HCT116 (cell line): Measurements from ENCODE around the gene PPIL4. TPM values are rescaled to one million over a fixed set of nuclear protein-coding genes. Genes with fewer than 3 reads are reported as not detected.

Experiments used
- ATAC-seq: fragments of 200-7000 bp; cut with Tn5 transposase; 2 replicates; pipeline ENCODE4 v1.9.1; 2020; ENCODE audit warnings: mild to moderate bottlenecking, moderate library complexity
- BruUV-seq: library from RNA; stranded (reverse); fragments of 400-500 nt; replicated peaks from 2 replicates; lab custom pipeline; 2021; lab: Mats Ljungman, UMichigan
- CTCF ChIA-PET: fragments of 300-600 bp; sonication (Branson Sonifier 250); formaldehyde crosslinking; loops from one replicate; lab custom pipeline; 2021; ENCODE audit warnings: antibody characterized with exemption; lab: Charles Lee
- POLR2A ChIA-PET: fragments of 300-600, 350-600 bp; sonication (Branson Sonifier 250); formaldehyde crosslinking; loops from one replicate; lab custom pipeline; 2021; ENCODE audit warnings: antibody characterized with exemption; lab: Charles Lee
- RAD21 ChIA-PET, 2 experiments: fragments of 300-600 bp; sonication (Branson Sonifier 250); formaldehyde crosslinking; loops; one replicate each; lab custom pipeline; 2023; ENCODE audit warnings: low total read pairs in 2 of 2; ENCODE audit not compliant: uncharacterized antibody in 2 of 2, unreplicated experiment in 2 of 2, low non-redundant PET in 1 of 2; lab: Charles Lee
- DNase-seq: peaks from one replicate; pipeline ENCODE4 v3.0.0-alpha.2; 2010; ENCODE audit warnings: low read depth, low spot score
- H2AFZ ChIP-seq: fragments of 200-600 bp; shearing (Covaris generic), sonication (generic); 2 replicates; pipeline ENCODE4 v1.6.1; 2017; ENCODE audit warnings: low read depth, mixed run types, mixed read lengths, antibody characterized with exemption, low read length; ENCODE audit not compliant: poor library complexity, severe bottlenecking
- H3K27ac ChIP-seq: 2 replicates; pipeline ENCODE4 v1.5.1; 2012; ENCODE audit warnings: low read depth, low read length
- H3K27me3 ChIP-seq: fragments of 200-600 bp; sonication (generic); 2 replicates; pipeline ENCODE4 v1.6.1; 2016; ENCODE audit warnings: mixed run types, low read length, mixed read lengths; ENCODE audit not compliant: insufficient read depth
- H3K36me3 ChIP-seq, 2 experiments: fragments of 200-500 bp in 1 of 2; fragments of 200-600 bp in 1 of 2; sonication (Bioruptor generic) in 1 of 2; sonication (generic) in 1 of 2; 2 replicates each; pipeline versions ENCODE4 v1.5.1 to v1.6.1; 2014 to 2016; ENCODE audit warnings: low read length in 2 of 2, inconsistent platforms in 1 of 2, mixed read lengths in 1 of 2, mixed run types in 1 of 2; ENCODE audit not compliant: insufficient read depth in 2 of 2, control insufficient read depth in 1 of 2
- H3K4me1 ChIP-seq, 2 experiments: fragments of 200-600 bp in 1 of 2; sonication (generic) in 1 of 2; 2 replicates each; pipeline versions ENCODE4 v1.5.1 to v1.6.1; 2012 to 2017; ENCODE audit warnings: low read length in 2 of 2, inconsistent platforms in 1 of 2, mild to moderate bottlenecking in 1 of 2, mixed read lengths in 1 of 2, mixed run types in 1 of 2, moderate library complexity in 1 of 2; ENCODE audit not compliant: insufficient read depth in 2 of 2, control insufficient read depth in 1 of 2
- H3K4me2 ChIP-seq: fragments of 200-600 bp; sonication (generic); 2 replicates; pipeline ENCODE4 v1.6.1; 2017; ENCODE audit warnings: mixed run types, low read length, mixed read lengths
- H3K4me3 ChIP-seq, 2 experiments: fragments of 200-600 bp in 1 of 2; sonication (generic) in 1 of 2; replicated peaks in 1 of 2; 2 replicates each; pipeline ENCODE4 v1.5.1; 2011 to 2016; ENCODE audit warnings: low read length in 2 of 2, control low read depth in 1 of 2, low read depth in 1 of 2, mild to moderate bottlenecking in 1 of 2, mixed read lengths in 1 of 2, mixed run types in 1 of 2
- H3K79me2 ChIP-seq: fragments of 200-600 bp; sonication (generic); 2 replicates; pipeline ENCODE4 v1.6.1; 2017; ENCODE audit warnings: mild to moderate bottlenecking, mixed run types, low read length, moderate library complexity, mixed read lengths; ENCODE audit not compliant: insufficient read depth
- H3K9ac ChIP-seq: fragments of 200-600 bp; sonication (generic); 2 replicates; pipeline ENCODE4 v1.6.1; 2016; ENCODE audit warnings: low read length, mixed read lengths
- H3K9me2 ChIP-seq: fragments of 200-600 bp; sonication (generic), shearing (Covaris generic); 2 replicates; pipeline ENCODE4 v1.6.1; 2017; ENCODE audit warnings: mixed run types, mild to moderate bottlenecking, moderate library complexity; ENCODE audit not compliant: insufficient read depth
- H3K9me3 ChIP-seq, 2 experiments: fragments of 200-500 bp in 1 of 2; fragments of 200-600 bp in 1 of 2; sonication (Bioruptor generic) in 1 of 2; sonication (generic) in 1 of 2; 2 replicates each; pipeline ENCODE4 v1.6.1; 2014 to 2017; ENCODE audit warnings: low read length in 2 of 2, mixed read lengths in 2 of 2, inconsistent platforms in 1 of 2, low read depth in 1 of 2, mild to moderate bottlenecking in 1 of 2, mixed run types in 1 of 2, moderate library complexity in 1 of 2; ENCODE audit not compliant: control insufficient read depth in 1 of 2, insufficient read depth in 1 of 2
- H4K20me1 ChIP-seq: fragments of 200-600 bp; sonication (generic), shearing (Covaris generic); 2 replicates; pipeline ENCODE4 v1.6.1; 2017; ENCODE audit warnings: mixed run types, mild to moderate bottlenecking, moderate library complexity; ENCODE audit not compliant: insufficient read depth
- CBX3 ChIP-seq: IDR thresholded peaks from 2 replicates; pipeline ENCODE4 v1.6.1; 2012; ENCODE audit warnings: low read depth
- CTCF ChIP-seq, 3 experiments: fragments of 200-600 bp in 1 of 3; sonication (generic) in 1 of 3; IDR thresholded peaks in 2 of 3; conservative IDR thresholded peaks in 1 of 3; 2 replicates each; pipeline ENCODE4 v1.5.1; 2012 to 2017; ENCODE audit warnings: low read depth in 2 of 3, low read length in 2 of 3, antibody characterized with exemption in 1 of 3, borderline replicate concordance in 1 of 3, control low read depth in 1 of 3, mild to moderate bottlenecking in 1 of 3, mixed read lengths in 1 of 3, mixed run types in 1 of 3, moderate library complexity in 1 of 3; ENCODE audit not compliant: insufficient read depth in 1 of 3
- FOSL1 ChIP-seq: IDR thresholded peaks from 2 replicates; pipeline ENCODE4 v1.6.1; 2012; ENCODE audit warnings: low read depth
- JUND ChIP-seq: IDR thresholded peaks from 2 replicates; pipeline ENCODE4 v1.6.1; 2012
- POLR2A ChIP-seq: IDR thresholded peaks from 2 replicates; pipeline ENCODE4 v1.7.0; 2011; ENCODE audit warnings: borderline replicate concordance; ENCODE audit not compliant: insufficient read depth, insufficient read length; ENCODE audit errors: extremely low read depth
- POLR2AphosphoS5 ChIP-seq: IDR thresholded peaks from 2 replicates; pipeline ENCODE4 v1.6.1; 2011; ENCODE audit warnings: mild to moderate bottlenecking, low read depth, low read length, moderate library complexity
- SRF ChIP-seq: IDR thresholded peaks from 2 replicates; pipeline ENCODE4 v1.6.1; 2012; ENCODE audit warnings: low read depth
- intact Hi-C: fragments of 100-400 bp; cut with micrococcal nuclease; formaldehyde crosslinking; loops from 2 replicates; pipeline ENCODE4 v1.10.0; 2022
- total RNA-seq: library from RNA; stranded (reverse); gene quantifications from one replicate; pipeline ENCODE4 v1.2.1, GENCODE V29; 2021; ENCODE audit not compliant: unreplicated experiment
- TF ChIP-seq, protein P1 (sequence below): IDR thresholded peaks from 2 replicates; pipeline ENCODE4 v1.6.1; 2012
- TF ChIP-seq, protein P2 (sequence below): IDR thresholded peaks from 2 replicates; pipeline ENCODE4 v1.6.1; 2012
- TF ChIP-seq, protein P3 (sequence below): IDR thresholded peaks from 2 replicates; pipeline ENCODE4 v1.6.1; 2012; ENCODE audit warnings: low read depth

The PPIL4 gene
- total RNA-seq, 1 experiment from 2014 or later = 31.0 TPM

GRCh38 chr6:149586149-149586548 is 40.3 kb upstream of the PPIL4 start:
- Histone ChIP-seq H2AFZ (no peak overlapping the region), H3K9me2 (no peaks in the 10 kb centered on the region), H3K27ac (no peak overlapping the region), H3K4me2 (no peak overlapping the region), H3K36me3 (peaks cover 3 to 18% of the 10 kb centered on the region in 2 experiments; a peak in 3 of 4 replicates), H3K79me2 (no peaks in the 10 kb centered on the region), H3K4me1 (no peaks in the 10 kb centered on the region), H3K9me3 (no peaks in the 10 kb centered on the region), H3K27me3 (no peaks in the 10 kb centered on the region), H4K20me1 (no peaks in the 10 kb centered on the region), H3K4me3 (no peak overlapping the region), H3K9ac (no peak overlapping the region)
- intact Hi-C loops = no loop called here
- DNase-seq = no peak
- RAD21 ChIA-PET = no interaction called here
- POLR2A ChIA-PET = no interaction called here
- BruUV-seq = no TSS peak
- ATAC-seq = no peak
- no peak for TF ChIP-seq POLR2A
- TF ChIP-seq CTCF (IDR thresholded peaks at IDR 0.05 in 2 of 3, conservative IDR thresholded peaks at IDR 0.05 in 1 of 3; ENCODE audit: borderline replicate concordance in 1 of 3, insufficient read depth in 1 of 3, low read depth in 2 of 3, low read length in 2 of 3) = no peak
- TF ChIP-seq POLR2AphosphoS5 = no peak
- no peak for TF ChIP-seq SRF
- TF ChIP-seq, protein P1, sequence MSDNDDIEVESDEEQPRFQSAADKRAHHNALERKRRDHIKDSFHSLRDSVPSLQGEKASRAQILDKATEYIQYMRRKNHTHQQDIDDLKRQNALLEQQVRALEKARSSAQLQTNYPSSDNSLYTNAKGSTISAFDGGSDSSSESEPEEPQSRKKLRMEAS = no peak
- TF ChIP-seq, protein P2, sequence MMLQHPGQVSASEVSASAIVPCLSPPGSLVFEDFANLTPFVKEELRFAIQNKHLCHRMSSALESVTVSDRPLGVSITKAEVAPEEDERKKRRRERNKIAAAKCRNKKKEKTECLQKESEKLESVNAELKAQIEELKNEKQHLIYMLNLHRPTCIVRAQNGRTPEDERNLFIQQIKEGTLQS = no peak
- TF ChIP-seq, protein P3, sequence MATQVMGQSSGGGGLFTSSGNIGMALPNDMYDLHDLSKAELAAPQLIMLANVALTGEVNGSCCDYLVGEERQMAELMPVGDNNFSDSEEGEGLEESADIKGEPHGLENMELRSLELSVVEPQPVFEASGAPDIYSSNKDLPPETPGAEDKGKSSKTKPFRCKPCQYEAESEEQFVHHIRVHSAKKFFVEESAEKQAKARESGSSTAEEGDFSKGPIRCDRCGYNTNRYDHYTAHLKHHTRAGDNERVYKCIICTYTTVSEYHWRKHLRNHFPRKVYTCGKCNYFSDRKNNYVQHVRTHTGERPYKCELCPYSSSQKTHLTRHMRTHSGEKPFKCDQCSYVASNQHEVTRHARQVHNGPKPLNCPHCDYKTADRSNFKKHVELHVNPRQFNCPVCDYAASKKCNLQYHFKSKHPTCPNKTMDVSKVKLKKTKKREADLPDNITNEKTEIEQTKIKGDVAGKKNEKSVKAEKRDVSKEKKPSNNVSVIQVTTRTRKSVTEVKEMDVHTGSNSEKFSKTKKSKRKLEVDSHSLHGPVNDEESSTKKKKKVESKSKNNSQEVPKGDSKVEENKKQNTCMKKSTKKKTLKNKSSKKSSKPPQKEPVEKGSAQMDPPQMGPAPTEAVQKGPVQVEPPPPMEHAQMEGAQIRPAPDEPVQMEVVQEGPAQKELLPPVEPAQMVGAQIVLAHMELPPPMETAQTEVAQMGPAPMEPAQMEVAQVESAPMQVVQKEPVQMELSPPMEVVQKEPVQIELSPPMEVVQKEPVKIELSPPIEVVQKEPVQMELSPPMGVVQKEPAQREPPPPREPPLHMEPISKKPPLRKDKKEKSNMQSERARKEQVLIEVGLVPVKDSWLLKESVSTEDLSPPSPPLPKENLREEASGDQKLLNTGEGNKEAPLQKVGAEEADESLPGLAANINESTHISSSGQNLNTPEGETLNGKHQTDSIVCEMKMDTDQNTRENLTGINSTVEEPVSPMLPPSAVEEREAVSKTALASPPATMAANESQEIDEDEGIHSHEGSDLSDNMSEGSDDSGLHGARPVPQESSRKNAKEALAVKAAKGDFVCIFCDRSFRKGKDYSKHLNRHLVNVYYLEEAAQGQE = no peak
- TF ChIP-seq FOSL1 = no peak
- no peak for TF ChIP-seq CBX3
- no peak for TF ChIP-seq JUND
- TF ChIP-seq, all 23 proteins: peak for 0
- CTCF ChIA-PET = no interaction called here
